ENCODE measurements around the gene FBXO22.

DNA sequence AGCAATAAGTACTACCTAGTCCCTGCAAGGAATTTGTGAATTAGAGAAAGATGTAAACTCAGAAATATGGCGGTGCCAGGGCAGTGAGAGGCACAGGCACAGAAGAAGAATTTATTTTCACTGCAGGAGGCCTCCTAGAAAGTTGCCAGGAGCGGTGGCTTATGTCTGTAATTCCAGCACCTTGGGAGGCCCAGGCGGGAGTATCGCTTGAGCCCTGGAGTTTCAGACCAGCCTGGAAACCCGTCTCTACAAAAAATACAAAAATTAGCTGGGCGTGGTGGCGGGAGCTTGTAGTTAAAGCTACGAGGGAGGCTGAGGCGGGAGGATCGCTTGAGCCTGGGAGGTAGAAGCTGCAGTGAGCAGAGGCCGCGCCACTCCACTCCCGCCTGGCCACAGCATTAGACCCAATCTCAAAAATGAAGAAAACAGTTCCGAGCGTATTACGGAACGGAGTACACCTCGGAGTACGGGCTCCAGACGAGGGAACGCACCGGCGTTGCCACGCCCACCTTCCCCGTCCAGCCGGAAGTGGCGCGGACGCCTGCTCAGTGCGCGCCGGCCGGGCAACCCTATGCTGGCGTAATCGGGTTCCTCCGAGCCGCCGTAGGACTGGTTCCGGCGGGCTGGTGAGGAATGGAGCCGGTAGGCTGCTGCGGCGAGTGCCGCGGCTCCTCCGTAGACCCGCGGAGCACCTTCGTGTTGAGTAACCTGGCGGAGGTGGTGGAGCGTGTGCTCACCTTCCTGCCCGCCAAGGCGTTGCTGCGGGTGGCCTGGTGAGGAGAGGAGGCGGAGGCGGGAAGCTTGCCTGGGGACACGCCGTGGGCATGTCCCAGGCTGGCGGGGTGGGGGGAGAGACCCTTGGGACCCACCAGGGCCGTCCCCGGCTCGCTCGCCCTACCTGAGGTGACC is at the start of gene FBXO22:
- TF ChIP-seq CTCF (IDR thresholded peaks at IDR 0.05; ENCODE audit: low read depth, low read length, poor library complexity, severe bottlenecking) (no peak), EZH2phosphoT487 (IDR thresholded peaks at IDR 0.05; ENCODE audit: borderline replicate concordance, low read length) (no peak)
